LHCN-M2 (cell line): ENCODE measurements around the gene TUBB. TPM values are rescaled to one million over a fixed set of nuclear protein-coding genes. Genes with fewer than 3 reads are reported as not detected.

Experiments
- DNase-seq: peaks from one replicate; pipeline ENCODE4 v3.0.0-alpha.2; 2012; ENCODE audit warnings: low read depth
- polyA plus RNA-seq: library from polyadenylated mRNA; unstranded; fragments of >200 nt; gene quantifications from one replicate; pipeline ENCODE4 v1.2.1, GENCODE V29; 2012; ENCODE audit warnings: missing spikeins
- total RNA-seq: library from RNA; depleted of rRNA; stranded (reverse); fragments of >200 nt; gene quantifications from 2 replicates; pipeline ENCODE4 v1.2.3, GENCODE V29; 2014; rRNA removed

Gene TUBB
- 1,379 and 1,474 TPM in 2 replicates for total RNA-seq
- polyA plus RNA-seq = 2,090 TPM

- DNase-seq = peak; percentile 99
These were observed at the start of gene TUBB for GRCh38 chr6:30719791-30720737. TUBB (plus strand) TSS chr6:30720352; CDS start chr6:30720507, 155 bp downstream.

- no peak for DNase-seq
These were observed 49.2 kb upstream of the TUBB start for GRCh38 chr6:30670760-30671527.

DNA sequence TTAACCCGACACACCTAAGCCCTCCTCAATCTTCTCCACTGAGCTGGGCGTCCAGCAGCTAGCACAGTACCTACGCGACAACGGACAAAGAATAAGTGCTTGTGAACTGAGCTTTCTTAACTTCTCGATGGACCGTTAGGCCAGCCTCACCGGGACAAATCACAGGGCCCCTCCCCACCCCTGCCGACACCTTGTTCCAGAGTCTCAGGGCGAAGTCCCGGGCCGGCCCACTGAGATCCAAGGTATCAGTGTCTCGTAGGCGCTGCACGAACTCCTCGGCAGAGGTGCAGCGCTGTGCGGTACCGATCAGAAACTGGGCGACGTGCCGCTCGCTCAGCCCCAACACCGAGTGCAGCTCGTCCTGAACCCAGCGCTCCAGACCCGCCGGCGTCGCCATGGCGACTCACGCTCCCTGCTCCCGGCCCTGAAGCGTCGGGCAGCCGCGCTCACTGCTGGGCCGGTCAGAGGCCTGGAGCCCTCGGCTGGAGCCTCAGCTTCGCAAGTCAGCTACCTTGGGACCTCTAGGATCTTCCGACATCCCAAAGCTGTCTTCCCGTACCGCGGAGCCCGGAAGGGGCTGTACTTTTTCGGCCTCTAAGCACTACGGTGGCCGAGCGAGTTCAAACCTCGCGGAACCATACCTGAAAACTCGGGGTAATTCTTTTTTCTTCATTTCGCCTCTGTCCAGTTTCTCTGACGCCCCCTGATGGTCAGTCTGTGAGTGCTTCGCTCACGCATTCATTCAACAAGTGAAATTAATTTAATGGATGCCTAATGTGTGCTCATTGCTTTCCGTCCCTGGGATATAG, 47.5 kb upstream of the TUBB start, which contains the start of gene DHX16:
DHX16 (minus strand) TSS at position 562 of the 809 bp plus-strand sequence; CDS start at position 397, 165 bp downstream.
- peak; percentile 99 for DNase-seq

DNA sequence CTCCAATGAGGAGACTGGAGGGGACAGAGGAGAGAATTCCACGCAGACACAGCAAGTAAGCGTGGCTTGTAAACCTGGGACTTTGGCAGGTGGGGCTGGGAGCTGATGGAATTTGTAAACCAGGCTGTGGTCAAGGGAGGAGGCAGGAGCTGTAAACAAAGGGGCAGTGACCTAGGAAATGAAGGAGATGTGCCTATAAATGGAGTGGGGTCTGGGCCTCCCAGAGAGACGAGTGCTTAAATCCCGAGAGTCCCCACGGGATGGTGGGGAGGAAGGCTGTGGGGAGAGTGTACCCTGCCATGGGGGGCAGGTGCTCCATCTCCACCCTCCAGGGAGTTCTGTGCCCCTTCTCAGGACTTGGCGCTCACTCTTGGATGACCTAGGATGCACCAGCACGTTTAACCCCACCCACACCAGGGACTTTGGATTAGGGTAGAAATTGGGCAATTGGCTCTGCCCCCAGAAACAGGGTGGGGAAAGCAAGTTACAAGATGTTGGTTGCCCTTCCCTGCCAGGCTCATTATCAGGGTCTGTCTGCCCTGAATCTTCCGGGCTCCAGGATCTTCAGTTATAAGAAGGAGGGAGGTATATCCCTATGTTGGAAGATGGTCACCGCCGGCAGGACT, 43.4 kb upstream of the TUBB start:
- no peak for DNase-seq

GRCh38 chr6:30678964-30679726, 41.0 kb upstream of the TUBB start:
- DNase-seq = peak; percentile 67

DNA sequence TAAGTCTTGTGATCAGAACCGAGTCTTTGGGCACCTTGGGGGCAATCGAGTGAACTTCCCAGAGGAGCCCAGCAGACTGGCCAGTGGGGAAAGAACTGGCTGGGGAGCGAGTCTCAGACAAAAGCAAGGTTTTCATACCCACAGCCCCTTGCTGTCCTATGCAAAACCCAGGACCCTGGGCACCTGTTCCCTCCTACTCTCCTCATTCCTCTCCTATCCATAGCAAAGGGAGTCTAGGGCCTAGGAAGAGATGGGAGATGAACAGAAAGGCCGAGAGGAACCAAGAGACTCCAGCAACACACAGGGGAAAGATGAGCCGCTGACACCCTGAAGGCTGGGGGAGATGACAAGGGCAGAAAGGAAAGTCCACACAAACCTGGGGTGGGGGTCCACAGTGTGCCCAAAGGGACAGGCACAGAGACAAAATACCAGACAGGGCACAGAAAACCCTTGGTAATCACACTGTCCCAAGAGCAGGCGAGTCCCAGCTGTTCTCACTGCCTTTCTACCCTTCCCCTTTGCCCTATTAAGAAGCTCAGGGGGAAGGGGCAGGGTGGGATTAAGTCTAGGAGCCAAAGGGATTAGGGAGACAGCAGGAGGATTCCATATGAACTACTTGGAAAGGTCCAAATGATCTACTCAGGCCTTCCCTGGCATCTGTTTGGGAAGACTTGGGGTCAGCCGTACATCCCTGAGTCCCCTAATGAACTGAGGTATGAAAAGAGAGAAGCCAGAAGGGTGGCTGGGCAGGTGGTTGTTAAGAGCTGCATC, 40.2 kb upstream of the TUBB start:
- no peak for DNase-seq

GRCh38 chr6:30681766-30682142, 38.4 kb upstream of the TUBB start:
- DNase-seq = no peak

DNA sequence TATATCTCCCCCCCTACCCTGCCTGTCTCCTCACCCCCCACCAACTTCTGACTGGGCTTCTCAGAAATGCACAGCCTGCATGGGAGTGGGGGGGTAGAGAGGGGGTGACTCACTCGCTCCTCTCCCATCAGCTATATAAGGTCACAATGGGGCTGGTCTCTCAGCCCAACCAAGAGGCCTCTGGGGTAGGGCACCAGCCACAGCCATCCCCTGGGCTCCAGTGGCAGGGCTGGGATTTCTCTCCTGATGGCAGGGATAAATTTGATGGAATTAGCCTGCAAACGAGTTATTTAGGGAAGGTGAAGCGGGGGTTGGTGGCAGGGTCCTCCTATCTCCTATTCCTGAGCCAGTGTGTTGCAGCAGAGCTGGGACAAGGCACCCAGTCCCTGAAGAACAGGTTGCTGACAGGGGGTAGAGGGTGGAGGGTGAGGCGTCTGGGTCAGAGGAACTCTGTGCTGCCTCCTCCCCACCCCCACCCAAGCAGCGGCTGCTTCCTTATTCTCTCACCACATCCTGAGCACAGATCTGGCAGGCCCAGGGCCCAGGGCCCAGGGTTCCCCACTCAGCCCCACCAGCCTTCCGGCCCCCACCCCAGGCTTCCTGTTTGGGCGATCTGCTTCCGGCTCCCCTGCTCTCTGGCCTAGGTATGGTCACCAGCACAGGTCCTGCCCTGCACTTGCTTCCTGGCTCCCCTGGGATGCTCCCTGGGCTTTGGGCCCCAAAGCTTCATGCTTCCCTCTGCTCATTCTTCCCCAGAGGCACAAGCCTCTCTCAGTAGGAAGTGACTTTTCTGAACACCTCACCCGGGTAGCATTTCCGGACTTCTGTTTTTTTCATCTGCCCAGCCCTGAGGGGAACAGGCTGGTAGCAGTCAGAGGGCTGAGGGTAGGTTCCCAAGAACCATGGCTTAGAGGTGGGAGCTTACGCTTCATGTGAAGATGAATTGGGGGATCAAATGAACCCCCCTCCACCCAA, 37.7 kb upstream of the TUBB start:
- peak; percentile 81 for DNase-seq

DNA sequence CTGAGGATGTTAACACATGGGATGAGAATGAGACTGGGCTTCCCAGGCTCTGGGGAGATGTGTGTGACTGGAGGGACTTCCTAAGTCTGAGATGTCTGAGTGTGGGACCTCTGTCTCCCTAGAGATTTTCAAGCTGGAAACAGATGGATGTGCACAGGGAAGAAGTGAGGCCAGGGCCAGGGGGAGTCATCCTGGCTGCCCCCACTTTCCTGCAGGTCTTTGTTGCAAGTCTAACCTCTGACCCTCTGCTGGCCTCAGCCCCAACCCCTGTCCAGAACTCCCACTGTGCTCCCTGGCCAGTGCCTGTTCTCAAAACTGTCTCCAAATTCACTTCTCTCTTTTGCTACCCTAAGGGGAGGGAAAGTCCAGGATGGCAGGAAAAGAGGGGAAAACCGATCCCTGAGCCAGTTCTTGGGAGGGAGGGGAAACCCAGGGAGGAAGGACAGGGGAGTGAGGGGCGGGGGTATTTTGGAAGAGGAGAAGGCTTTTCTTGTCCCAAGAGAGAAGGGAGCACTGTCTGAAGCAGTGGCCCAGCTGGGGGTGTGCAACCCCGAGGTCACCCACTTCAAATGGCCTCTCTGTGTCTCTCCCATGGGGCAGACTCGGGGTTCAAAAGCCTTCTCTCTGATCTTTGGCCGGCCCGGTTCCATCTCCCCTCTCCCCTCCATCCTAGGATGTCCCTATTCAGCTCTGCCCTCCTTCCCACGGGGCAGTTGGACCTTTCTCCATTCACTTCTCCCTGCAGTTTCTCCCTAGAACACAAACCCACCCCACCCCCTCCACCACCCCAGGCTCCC, 36.8 kb upstream of the TUBB start:
- DNase-seq = no peak

- no peak for DNase-seq
These were observed 36.2 kb upstream of the TUBB start for GRCh38 chr6:30683980-30684338.

DNA sequence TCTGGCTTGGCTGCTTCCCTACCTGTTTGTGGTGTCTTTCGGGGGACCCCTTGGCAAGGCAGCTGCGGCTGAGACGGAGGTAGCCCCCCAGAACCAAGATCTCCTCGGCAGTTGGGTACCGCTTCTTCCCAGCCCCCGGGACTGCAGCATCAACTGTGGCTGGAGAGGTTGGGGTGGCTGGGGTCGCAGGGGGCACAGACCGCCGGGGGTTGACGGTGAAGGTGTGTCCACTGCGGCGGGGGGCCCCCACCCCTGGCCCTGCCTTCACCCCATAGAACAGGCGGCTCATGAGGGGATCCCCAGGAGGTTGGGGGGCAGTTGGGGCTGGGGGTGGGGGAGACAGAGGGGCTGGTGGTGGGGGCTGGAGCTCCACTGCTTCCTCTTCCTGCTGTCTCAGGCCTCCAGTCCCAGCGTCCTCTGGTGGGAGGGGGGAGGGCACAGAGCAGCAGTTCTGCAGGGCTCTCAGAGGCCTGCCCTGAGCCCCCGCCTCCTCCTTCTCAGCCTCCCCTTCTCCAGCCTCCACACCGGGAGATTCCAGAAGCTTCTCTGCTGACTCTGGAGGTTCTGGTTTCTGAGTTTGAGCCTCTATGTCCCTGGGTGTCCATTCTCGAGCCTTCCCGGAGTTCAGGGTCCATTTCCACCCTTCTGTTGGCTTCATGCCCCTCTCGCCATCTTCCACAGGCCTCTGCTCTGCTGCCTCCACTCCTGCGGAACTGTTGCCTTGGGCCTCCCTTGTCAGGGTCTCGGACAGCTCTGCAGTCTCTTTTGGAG, 35.6 kb upstream of the TUBB start:
- DNase-seq = no peak

DNA sequence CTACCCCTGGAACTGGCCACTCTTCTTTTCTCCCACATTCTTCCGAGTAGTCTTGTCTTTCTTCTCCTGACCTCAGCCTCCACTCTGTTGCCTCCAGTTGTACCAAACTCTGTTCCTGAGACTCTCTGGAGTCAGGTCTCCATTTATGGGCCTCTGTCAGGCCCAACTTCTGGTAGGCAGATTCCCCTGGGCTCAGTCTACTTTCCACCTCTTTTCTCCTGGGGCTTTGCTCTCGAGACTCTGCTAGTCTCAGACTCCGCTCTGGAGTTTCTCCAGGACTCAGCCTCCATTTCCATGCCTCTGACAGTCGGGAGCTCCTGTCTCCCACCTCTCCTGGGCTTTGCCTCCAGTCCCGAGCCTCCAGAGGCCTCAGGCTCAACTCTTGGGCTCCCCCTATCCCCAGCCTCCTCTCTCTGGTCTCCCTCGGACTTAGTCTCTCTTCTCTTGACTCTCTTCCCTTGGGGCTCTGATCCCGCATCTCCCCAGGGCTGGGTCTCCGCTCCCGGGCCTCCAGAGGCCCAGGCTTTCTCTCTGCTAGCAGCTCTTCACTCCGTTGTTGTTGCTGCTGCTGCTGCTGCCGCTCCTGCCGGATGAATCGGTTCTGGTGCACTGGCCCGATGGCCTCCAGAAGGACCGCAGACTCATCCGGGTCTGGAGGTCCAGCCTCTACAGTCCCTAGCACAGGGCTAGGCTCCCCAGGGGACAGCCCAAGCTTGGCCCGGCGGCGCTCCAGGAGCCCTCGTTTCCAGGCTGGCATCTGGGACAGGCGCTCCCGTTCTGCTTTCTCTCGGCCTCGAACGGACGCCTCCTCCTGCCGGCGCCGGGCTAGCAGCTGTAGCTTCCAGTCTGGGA, 34.8 kb upstream of the TUBB start:
- peak; percentile 42 for DNase-seq

DNA sequence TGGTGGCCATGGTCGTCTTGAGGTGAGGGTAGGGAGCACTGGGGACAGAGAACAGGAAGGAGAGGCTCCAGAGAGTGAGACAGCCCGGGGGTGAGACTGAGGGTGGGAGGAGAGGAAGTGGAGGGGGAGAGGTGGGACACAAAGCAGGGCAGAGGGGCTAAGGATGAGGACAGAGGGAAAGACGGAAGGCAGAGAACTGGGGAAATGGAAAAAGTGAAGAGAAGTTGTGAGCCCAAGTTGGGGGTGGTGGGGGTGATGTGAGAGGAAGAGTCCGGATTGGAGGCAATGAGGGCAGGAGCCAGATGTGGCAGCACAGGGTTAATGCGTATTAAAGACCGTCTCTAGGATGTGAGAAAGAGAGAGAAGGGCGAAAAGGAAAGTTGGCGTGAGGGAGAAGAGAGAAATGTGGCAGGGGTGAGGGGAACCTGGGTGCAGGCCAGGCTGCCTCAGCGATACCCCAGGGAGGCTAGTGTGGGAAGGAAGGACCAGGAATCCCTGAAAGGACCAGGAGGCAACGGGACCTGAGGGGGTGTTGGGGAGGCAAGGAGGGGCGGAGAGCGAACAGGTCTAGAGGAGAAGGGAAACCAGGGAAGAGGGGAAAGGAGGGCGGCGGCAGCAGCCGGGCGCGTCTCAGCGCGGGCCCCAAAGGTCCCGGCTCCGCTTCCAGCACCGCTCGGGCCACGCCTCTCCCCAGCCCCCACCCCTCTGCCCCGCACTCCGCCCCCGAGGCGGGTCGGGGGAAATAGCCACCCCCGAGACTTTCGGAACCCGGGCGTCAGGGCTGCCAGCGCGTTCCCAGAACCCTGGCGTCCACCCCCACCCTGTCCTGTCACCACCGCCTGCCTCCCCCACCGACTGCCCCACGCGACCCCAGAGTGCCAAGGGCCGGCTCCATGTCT, 33.9 kb upstream of the TUBB start, which contains the start of gene PPP1R18:
PPP1R18 (minus strand) TSS at position 637 of the 899 bp plus-strand sequence; CDS start at position 10, 627 bp downstream.
- DNase-seq = peak; percentile 70

DNA sequence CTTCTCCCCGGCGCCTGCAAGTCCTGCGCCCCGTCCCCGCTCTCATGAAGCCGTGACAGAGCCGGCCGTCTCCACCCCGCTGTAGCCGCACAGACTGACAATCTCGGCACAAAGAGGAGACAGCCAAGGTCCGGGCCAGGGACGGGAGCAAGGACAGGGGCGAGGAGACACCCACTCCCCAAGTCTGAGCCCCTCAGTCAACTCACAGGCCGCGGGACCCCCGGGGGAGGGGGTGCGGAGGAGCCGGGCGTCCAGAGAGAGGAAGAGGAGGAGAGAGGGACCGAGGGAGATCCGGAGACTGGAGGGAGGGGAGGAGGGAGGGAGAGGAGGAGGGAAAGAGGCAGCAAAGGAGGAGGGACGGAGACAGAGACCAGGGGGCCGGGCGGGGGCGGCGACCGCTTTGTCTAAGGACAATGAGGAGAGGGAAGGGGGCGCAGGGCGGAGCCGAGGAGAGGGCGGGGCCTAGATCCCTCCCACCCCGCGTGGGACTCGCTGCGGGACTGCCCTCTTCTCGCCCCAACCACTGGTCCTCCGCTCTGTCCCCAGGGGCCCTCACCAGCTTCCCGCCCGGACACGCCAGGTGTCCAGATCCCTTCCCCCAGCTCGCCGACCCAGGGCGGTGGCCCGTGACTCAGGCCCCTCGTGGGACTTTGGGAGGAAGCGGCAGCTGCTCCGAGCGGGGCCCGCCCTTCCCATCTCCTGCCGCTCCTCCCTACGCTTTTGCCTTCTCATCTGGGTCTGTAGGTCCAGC, 33.1 kb upstream of the TUBB start:
- DNase-seq = peak; percentile 100
